Esophagus squamous epithelium (tissue), 4 donors: ENCODE results near the gene MTA2.

Source experiments
- CTCF ChIP-seq, 6 experiments: fragments of 450-650 bp in 4 of 6; fragments of 200-600 bp in 2 of 6; sonication (generic) in 2 of 6; IDR thresholded peaks; one replicate each; pipeline ENCODE4 v1.5.1; 2016 to 2019; ENCODE audit warnings: antibody characterized with exemption in 6 of 6, mild to moderate bottlenecking in 4 of 6, moderate library complexity in 4 of 6
- POLR2A ChIP-seq, 4 donors: fragments of 450-650 bp; IDR thresholded peaks; one replicate each; pipeline ENCODE4 v1.6.1; 2017; ENCODE audit warnings: antibody characterized with exemption in 4 of 4, mild to moderate bottlenecking in 4 of 4, moderate library complexity in 3 of 4

DNA sequence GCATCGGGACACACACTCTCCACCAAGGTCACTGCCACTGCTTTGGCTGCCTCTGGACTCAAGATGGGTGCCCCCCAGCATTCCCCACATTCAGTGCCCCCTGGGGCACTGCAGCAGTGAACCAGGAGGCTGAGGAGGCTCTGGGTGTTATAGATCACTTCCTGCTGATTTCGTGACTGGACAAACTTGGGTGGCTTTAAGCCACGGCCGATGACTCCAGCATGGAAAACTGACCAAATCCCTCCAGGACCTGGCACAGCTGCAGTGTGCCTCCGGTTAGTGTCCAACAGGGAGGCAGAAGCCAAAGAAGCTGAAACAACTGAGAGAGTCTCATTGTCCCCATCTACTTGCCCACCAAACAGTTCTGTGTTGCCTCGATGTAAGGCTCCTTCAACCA, 45.9 kb upstream of the MTA2 start:
- TF ChIP-seq CTCF (IDR thresholded peaks at IDR 0.05) (no peak), POLR2A (IDR thresholded peaks at IDR 0.05) (no peak)
